Posterior cingulate gyrus (tissue), 11 donors: ENCODE measurements around the gene TTLL6.

Source experiments
- DNase-seq, 10 donors: peaks; one replicate each; pipeline versions ENCODE4 v3.0.0 to v3.0.0-alpha.2; 2020 to 2021; ENCODE audit warnings: mixed read lengths in 3 of 10
- intact Hi-C: fragments of 100-400 bp; cut with DNase I; formaldehyde crosslinking; loops from one replicate; pipeline ENCODE4 v1.15.1; 2023

TTLL6 gene

DNA sequence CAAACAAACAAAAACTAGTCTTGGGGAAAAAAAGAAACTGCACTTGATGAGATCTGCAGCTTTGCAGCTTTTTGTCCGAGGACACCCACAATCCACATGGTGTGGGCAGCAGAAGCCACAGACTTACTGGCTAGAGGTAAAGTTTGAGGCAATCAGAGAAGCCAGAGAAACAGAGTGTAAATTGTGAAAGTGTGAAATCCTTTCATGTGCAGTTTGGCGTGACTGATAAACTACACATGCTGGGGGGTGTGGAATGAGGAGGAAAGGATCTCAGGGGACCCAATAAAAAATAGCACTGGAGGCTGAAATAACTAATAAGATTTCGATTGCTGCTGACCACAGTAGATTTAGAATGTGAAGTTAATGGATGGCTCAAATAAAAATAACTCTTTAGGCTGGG is 46.1 kb downstream of the TTLL6 start:
- intact Hi-C loops, result no loop called here
- DNase-seq, result no peak

GRCh38 chr17:48769009-48769675 is 47.9 kb downstream of the TTLL6 start:
- intact Hi-C loops, result no loop called here
- no peak for DNase-seq

- no peak for DNase-seq
- intact Hi-C loops, result no loop called here
Measured at GRCh38 chr17:48767263-48767774, 49.7 kb downstream of the TTLL6 start.

GRCh38 chr17:48761114-48761513 is 55.9 kb downstream of the TTLL6 start:
- intact Hi-C loops, result no loop called here
- no peak for DNase-seq

DNA sequence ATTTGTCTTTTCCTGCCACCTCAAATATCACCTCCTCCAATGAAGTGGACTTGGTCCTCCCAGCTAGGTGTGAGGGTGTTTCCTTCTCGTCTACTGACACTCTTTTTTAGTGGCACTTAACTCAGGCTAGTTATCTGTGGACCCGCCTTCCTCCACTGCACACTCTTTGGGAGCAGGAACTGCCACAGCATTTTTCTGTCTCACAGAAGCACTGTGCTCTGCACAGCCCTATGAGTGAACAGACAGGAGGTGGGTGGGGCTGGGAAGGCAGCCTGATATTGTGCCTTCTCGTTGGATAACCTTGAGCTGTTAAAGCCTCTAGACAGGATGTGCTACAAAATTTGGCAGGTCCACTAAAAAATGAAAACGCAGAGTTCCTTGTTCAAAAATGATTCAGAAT is 56.6 kb downstream of the TTLL6 start:
- no peak for DNase-seq
- intact Hi-C loops, result no loop called here

GRCh38 chr17:48759288-48759687 is 57.7 kb downstream of the TTLL6 start:
- intact Hi-C loops, result no loop called here

DNA sequence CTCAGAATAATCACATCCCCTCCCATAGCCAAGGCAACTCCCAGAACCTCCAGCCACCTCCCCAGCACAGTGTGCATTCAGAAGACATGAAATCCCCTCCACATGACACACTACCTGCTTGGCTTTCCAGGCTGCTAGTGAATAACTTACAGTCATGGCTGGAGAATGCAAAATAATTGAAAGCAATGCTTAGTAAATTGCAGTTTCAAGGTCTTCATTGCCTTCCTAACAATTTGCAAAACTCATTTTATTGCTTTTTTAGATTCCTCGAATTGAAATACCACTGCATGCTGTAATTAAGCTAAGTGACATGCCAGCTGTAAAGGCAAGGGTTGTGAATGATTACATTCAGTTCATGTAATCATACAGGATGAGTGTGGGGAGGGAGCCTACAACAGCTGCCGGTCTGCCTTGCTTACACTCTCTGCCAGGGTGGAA is 59.5 kb downstream of the TTLL6 start:
- intact Hi-C loops, result no loop called here
- DNase-seq, result no peak

More at GRCh38 chr17:48759288-48759687, 57.7 kb downstream of the TTLL6 start:
- no peak for DNase-seq

DNA sequence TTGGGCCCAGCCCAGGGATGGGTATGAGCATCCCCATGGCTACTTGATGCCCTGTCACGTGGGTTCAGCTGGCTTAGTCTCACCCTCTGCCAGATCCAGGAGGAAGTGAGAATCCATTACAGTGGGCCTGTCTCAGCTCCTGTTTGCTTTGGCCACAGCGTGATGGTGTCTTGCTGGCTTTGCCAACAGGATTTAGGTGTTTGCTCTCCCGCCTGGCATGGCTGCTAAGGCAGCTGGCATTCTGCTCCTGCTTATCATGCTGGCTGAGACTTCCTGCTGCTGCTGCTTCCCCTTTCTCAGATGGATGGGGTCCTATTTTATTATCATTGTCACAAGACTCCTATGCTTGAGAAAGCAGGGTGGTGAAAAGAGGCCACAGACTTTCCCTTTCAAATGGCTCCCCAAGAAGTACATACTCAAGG is 60.2 kb downstream of the TTLL6 start:
- intact Hi-C loops, result no loop called here
- DNase-seq, result no peak

- DNase-seq, result no peak
- intact Hi-C loops, result no loop called here
Measured at GRCh38 chr17:48755356-48755755, 61.7 kb downstream of the TTLL6 start.

- no peak for DNase-seq
- intact Hi-C loops, result no loop called here
Measured at GRCh38 chr17:48754500-48755261, 62.3 kb downstream of the TTLL6 start.

DNA sequence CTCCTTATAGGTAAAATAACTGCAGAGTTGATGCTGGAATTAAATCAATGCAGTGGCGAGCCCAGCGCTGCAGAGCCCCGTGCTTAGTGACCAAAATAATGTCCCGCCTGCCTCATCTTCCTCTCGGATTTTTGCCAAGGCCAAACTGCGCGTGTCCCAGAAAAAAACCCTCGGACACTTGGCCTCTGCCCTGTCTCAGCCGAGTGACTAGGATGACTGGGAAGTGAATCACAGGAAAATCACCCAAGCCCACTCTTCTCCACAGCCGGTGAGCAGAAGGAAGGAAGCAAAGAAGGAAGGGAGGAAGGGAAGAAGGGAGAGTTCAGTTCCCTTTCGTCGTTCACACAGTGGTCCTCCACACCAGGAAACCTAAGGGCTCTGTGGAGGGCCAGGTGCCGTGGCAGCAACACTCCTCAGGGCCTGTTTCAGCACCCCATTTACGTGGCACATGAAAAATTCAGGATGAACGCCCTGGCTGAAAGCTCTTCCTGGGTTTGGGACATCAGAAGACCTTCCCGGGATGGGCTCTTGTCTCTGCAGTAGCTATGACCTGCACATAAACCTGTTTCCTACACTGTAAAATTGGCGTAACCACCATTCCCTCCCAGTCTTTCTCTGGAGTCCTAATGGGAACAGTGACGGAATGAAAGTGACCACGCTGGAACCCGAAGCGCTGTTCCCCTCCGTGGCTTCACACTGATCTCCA is 63.1 kb downstream of the TTLL6 start:
- intact Hi-C loops, result no loop called here

GRCh38 chr17:48752399-48753288 is 64.4 kb downstream of the TTLL6 start:
- intact Hi-C loops, result no loop called here
- DNase-seq, result no peak

More for the DNA sequence above, 63.1 kb downstream of the TTLL6 start:
- DNase-seq, result no peak

- no peak for DNase-seq
- intact Hi-C loops, result no loop called here
Measured at GRCh38 chr17:48751733-48752398, 65.2 kb downstream of the TTLL6 start.

DNA sequence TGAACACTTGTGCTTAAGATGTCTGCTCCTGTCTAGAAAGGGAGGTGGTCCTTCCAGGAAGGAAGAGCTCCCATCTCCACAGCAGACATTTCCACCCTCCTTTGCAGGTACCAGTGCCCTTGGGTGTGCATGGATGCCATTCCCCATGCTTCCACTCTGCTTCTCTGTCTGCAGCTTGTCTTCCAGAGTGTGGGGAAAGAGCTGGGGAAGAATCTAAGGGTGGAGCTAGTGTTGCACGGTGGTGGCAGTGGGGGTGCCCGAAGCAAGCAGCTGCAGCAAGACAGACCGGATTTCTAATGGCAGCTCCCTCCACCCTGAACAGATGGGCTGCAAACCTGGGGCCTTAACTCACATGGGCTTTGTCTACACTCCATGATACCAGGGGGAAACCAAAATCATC is 65.9 kb downstream of the TTLL6 start:
- intact Hi-C loops, result no loop called here
- DNase-seq, result no peak

GRCh38 chr17:48749621-48750553 is 67.1 kb downstream of the TTLL6 start:
- no peak for DNase-seq
- intact Hi-C loops, result no loop called here

DNA sequence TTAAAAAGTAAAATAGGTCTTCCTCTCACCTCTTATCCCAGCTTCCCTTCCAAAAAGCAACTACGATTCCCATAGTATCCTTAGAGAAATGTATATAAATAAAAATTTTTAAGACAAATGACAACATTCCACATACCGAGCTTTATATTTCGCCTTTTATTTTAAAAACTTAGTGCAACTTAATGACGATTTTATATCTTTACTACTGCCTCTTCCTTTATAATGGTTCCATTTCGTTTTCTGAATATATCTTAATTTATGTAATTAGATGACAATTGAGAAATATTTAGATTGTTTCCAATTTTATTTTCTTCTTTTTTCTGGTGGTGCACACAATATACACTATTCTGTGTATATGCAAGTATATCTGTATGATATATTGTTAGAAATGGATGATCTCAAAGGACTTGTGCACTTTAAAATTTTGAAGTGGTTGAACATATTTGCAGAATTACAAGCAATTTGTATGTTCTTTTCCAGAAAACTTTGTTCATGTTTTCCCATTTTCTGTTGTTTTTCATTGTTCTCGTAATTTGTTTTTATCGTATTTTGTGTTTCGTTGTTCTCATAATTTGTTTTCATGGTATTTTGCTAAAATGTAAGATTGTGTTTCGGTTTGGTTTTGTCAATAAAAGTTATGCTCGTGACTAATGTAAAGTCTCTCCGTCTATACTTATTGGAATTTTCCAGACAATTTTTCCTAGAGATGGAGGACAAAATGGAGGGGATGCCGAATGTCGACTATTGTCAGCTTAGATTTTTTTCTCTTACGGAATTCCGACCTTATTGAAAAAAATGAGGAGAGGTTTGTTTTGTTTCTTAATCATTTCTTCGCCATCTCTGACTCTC is 68.1 kb downstream of the TTLL6 start:
- no peak for DNase-seq
- intact Hi-C loops, result no loop called here

GRCh38 chr17:48747445-48748363 is 69.3 kb downstream of the TTLL6 start:
- intact Hi-C loops, result no loop called here
- DNase-seq, result no peak
